ENCODE results near the gene TWIST2. TPM values are rescaled to one million over a fixed set of nuclear protein-coding genes. Genes with fewer than 3 reads are reported as not detected.

Gene TWIST2
- total RNA-seq, 1 donor from 2014 or later, result 13.6 TPM

GRCh38 chr2:238882082-238882755, 34.3 kb downstream of the TWIST2 start:
- intact Hi-C loops (cut with DNase I), result no loop called here
- DNase-seq (ENCODE audit: low spot score), result no peak
- no peak for ATAC-seq

GRCh38 chr2:238883421-238883901, 35.6 kb downstream of the TWIST2 start:
- intact Hi-C loops (cut with DNase I), result no loop called here
- ATAC-seq, result peak; percentile 73
- DNase-seq (ENCODE audit: low spot score), result no peak

- no peak for ATAC-seq
- intact Hi-C loops (cut with DNase I), result no loop called here
- no peak for DNase-seq (ENCODE audit: low spot score)
These were observed 36.4 kb downstream of the TWIST2 start for GRCh38 chr2:238884122-238884811.

- no peak for DNase-seq (ENCODE audit: low spot score)
- ATAC-seq, result peak; percentile 5
- intact Hi-C loops (cut with DNase I), result no loop called here
These were observed 37.0 kb downstream of the TWIST2 start for GRCh38 chr2:238884812-238885408.

DNA sequence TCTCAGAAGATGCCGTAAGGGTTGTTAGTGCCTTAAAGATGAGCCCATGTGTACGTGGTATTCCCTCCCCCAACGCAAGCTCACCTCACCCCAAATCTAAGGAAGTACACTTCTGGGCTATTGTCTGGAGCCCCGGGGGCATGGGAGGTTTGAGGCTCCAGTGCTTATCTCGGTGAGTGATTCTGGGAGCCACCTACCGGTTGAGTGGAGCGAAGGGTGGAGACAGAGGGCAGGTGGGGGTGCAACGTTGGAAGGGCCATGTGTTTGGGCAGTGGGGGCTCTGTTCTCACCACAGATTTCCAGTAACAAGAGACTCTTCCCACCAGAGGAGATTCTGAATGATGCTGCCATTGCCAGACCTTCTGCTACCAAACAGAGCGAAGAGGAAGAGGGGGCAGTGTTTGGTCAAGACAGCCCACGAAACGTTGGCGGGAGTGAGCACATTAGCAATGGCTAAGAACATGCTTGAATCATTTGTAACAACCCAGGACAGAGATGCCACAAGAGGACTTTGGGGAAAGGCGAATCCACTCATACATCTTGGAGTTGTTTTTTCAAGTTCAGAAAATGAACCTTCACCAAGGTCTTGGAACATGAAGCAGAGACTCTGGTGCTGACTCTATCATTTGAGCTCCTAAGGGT, 38.7 kb downstream of the TWIST2 start:
- ATAC-seq, result no peak
- intact Hi-C loops (cut with DNase I), result no loop called here

GRCh38 chr2:238887616-238888015, 39.7 kb downstream of the TWIST2 start:
- ATAC-seq (no peak), DNase-seq (ENCODE audit: low spot score) (no peak)
- intact Hi-C loops (cut with DNase I), result no loop called here

More for the DNA sequence above, 38.7 kb downstream of the TWIST2 start:
- no peak for DNase-seq (ENCODE audit: low spot score)

GRCh38 chr2:238888781-238889180, 40.9 kb downstream of the TWIST2 start:
- DNase-seq (ENCODE audit: low spot score), result no peak
- no peak for ATAC-seq
- intact Hi-C loops (cut with DNase I), result no loop called here

- ATAC-seq (no peak), DNase-seq (ENCODE audit: low spot score) (no peak)
- intact Hi-C loops (cut with DNase I), result no loop called here
These were observed 42.2 kb downstream of the TWIST2 start for GRCh38 chr2:238890131-238890530.

DNA sequence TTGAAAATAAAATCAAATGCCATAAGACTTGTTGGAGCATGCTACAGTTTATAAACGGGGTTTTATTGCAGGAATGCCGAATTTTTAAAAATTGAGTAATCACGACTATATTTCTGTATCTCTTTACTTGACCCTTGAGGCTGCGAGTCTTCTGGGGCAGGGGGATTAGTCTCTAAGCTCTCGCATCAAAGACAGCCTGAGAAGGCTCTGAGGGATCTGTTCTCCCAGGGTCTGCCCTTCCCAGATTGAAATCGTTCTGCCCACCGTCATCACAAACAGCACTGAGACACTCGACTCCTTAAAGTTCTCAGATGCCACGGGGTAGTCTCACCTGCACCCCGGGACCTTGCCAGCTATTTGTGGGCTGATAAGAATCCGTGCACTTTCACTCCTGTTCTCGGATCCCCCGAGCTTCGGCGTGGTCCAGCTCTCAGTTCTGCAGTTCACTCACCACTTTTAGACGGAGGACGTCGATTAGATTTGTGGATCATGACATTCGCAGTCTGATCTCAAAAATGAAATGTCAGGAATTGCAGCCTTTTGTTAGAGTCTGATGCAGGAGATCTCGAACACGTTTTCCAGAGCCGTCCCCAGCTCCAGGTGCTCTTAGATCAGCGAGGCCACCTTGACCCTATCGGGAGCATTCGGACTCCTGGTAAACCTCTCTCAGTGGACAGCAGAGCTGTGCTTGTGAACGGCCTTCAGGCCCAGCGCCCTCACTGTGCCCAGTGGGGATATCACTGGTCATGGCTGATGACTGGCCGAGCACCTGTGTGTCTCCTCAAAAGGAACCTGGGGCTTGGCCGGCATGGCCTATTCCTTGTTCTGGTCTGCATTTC, 43.0 kb downstream of the TWIST2 start:
- intact Hi-C loops (cut with DNase I), result no loop called here
- ATAC-seq (no peak), DNase-seq (ENCODE audit: low spot score) (no peak)

DNA sequence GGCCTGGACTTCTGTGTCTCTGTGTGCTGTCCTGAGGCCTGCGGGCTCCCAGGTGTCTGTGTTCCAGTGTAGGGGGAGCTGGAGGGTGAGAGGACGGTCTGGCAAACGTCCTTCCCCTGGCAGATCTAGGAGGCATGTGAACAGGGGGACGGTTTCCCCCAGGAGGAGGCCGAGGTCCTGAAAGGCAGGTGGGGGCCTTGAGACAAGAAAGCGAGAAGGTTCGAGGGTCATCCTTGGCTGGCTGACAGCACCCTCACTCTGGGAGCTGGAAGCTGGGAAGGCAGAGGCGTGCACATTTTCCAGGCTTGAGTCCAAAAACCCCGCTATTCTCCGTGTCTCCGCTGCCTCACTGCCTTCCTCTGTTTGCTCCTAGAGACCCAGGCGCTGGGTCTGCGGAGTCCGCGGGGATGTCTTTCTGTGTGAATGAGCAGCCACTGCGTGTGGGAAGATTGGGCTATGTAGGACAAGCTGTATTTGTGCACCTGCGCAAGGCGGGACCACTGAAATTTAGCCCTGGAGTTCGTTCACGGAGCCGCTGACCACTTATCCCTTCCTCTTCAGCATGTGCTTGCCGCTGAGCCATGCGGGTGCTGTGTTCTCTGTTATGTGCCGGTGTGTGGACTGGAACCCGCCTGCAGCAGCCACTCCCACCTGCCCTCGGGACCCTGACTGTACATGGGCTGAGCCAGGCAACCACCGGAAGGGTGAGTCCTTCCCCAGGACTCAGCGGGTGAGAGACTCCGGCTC, 43.7 kb downstream of the TWIST2 start:
- ATAC-seq, result peak; percentile 10
- no peak for DNase-seq (ENCODE audit: low spot score)
- intact Hi-C loops (cut with DNase I), result no loop called here

GRCh38 chr2:238892204-238892500, 44.3 kb downstream of the TWIST2 start:
- intact Hi-C loops (cut with DNase I), result no loop called here
- ATAC-seq, result no peak
- DNase-seq (ENCODE audit: low spot score), result no peak

- DNase-seq (ENCODE audit: low spot score), result no peak
- intact Hi-C loops (cut with DNase I), result no loop called here
- ATAC-seq, result no peak
These were observed 44.9 kb downstream of the TWIST2 start for GRCh38 chr2:238892796-238893195.

GRCh38 chr2:238893349-238894000, 45.6 kb downstream of the TWIST2 start:
- DNase-seq (ENCODE audit: low spot score) (no peak), ATAC-seq (no peak)
- intact Hi-C loops (cut with DNase I), result no loop called here

GRCh38 chr2:238894226-238894949, 46.5 kb downstream of the TWIST2 start:
- intact Hi-C loops (cut with DNase I), result no loop called here

DNA sequence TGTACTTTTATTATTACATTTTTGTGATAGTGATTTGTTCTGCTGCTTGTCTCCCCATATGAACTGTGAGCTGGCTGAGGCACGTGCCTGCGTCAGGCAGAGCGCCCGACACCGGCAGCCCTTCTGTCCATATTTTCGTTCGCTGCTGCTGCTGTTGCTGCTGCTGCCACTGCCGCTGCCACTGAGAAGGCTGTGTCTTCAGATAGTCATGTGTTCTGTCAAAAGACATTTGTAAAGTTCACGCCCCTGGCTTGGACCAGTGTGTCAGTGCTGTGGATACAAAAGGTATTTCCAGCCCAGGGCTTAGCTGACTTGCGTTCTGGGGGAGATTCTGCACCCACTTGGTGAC, 47.0 kb downstream of the TWIST2 start:
- intact Hi-C loops (cut with DNase I), result no loop called here

More at GRCh38 chr2:238894226-238894949, 46.5 kb downstream of the TWIST2 start:
- ATAC-seq (no peak), DNase-seq (ENCODE audit: low spot score) (no peak)

DNA sequence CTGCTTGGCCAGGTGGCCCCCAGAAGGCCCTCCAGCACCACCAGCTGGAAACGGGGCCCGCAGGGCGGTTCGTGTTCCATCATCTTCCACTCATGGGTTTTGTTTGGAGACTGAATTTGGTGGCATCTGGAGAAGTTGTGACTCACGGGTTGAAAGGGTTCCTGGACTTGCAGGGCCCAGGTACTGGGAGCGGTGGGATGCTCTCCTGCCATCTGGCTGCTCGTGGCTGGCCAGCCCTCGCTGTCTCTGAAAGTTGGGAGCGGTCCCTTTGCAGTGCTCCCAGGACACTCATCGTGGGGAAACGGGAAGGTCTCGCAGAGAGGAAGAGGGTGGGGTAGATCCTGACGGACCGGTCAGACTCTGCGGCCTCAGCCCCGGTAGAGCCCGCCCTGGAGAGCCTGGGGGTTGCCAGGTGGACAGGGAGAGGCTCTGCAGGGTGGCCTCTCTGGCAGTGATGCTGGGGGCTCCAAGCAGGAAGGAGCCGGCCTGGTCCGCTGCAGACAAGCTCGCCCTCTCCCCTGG, 47.5 kb downstream of the TWIST2 start:
- no peak for DNase-seq (ENCODE audit: low spot score)
- ATAC-seq, result no peak
- intact Hi-C loops (cut with DNase I), result no loop called here

More for the DNA sequence above, 47.0 kb downstream of the TWIST2 start:
- ATAC-seq, result no peak
- no peak for DNase-seq (ENCODE audit: low spot score)
